T-cell (primary cell): Measurements from ENCODE around the gene NFIA. TPM values are rescaled to one million over a fixed set of nuclear protein-coding genes. Genes with fewer than 3 reads are reported as not detected.

Experiments used
- ATAC-seq, 4 experiments: fragments of 200-7000 bp in 3 of 4; fragments of 150-1000 bp in 1 of 4; cut with Tn5 transposase; replicated peaks in 1 of 4; 1 replicate in 3 of 4; 2 replicates in 1 of 4; pipeline ENCODE4 v1.10.0; 2021; ENCODE audit warnings: moderate library complexity in 3 of 4, mild to moderate bottlenecking in 2 of 4, moderate number of reproducible peaks in 1 of 4
- CTCF ChIA-PET, 2 donors: fragments of 300-600 bp; sonication (Branson Sonifier 250); formaldehyde crosslinking; loops; one replicate each; lab custom pipeline; 2022; ENCODE audit warnings: antibody characterized with exemption in 2 of 2; lab: Charles Lee
- POLR2A ChIA-PET, 2 donors: fragments of 300-600 bp; sonication (Branson Sonifier 250); formaldehyde crosslinking; loops; one replicate each; lab custom pipeline; 2022; ENCODE audit warnings: antibody characterized with exemption in 2 of 2; lab: Charles Lee
- DNase-seq, 35 experiments: peaks; one replicate each; pipeline versions ENCODE4 v3.0.0 to v3.0.0-alpha.2; 2013 to 2023
- H3K27ac ChIP-seq: one replicate; pipeline ENCODE4 v1.5.1; 2013; ENCODE audit warnings: low read length
- H3K27me3 ChIP-seq, 2 experiments: replicated peaks in 1 of 2; 1 replicate in 1 of 2; 2 replicates in 1 of 2; pipeline versions ENCODE4 v1.6.1 to v1.7.0; 2013; ENCODE audit warnings: low read length in 1 of 2, mixed read lengths in 1 of 2; ENCODE audit not compliant: control insufficient read depth in 2 of 2, insufficient read depth in 2 of 2; ENCODE audit errors: extremely low read depth in 1 of 2
- H3K36me3 ChIP-seq, 2 donors: 1 replicate in 1 of 2; 2 replicates in 1 of 2; pipeline versions ENCODE4 v1.6.1 to v1.7.0; 2013; ENCODE audit warnings: low read length in 1 of 2; ENCODE audit not compliant: control insufficient read depth in 2 of 2, insufficient read depth in 1 of 2; ENCODE audit errors: extremely low read depth in 1 of 2
- H3K4me1 ChIP-seq, 2 experiments: 1 replicate in 1 of 2; 2 replicates in 1 of 2; pipeline versions ENCODE4 v1.6.1 to v1.7.0; 2013; ENCODE audit warnings: low read length in 2 of 2, mixed read lengths in 1 of 2; ENCODE audit not compliant: insufficient read depth in 2 of 2, control insufficient read depth in 1 of 2; ENCODE audit errors: extremely low read depth in 1 of 2
- H3K4me3 ChIP-seq, 2 donors: 1 replicate in 1 of 2; 2 replicates in 1 of 2; pipeline versions ENCODE4 v1.5.1 to v1.7.0; 2013; ENCODE audit warnings: mild to moderate bottlenecking in 2 of 2, low read length in 1 of 2, moderate library complexity in 1 of 2; ENCODE audit not compliant: control insufficient read depth in 1 of 2; ENCODE audit errors: extremely low read depth in 1 of 2
- H3K9me3 ChIP-seq: 2 replicates; pipeline ENCODE4 v1.7.0; 2013
- H3K27ac Mint-ChIP-seq, 2 donors: one replicate each; pipeline ENCODE4 v1.8.0; 2020 to 2021; ENCODE audit warnings: mild to moderate bottlenecking in 2 of 2, mixed read lengths in 2 of 2
- H3K27me3 Mint-ChIP-seq, 2 donors: one replicate each; pipeline ENCODE4 v1.8.0; 2021 to 2022; ENCODE audit warnings: mixed read lengths in 2 of 2
- H3K36me3 Mint-ChIP-seq: one replicate; pipeline ENCODE4 v1.8.0; 2021; ENCODE audit warnings: mixed read lengths
- H3K4me1 Mint-ChIP-seq, 3 donors: one replicate each; pipeline ENCODE4 v1.8.0; 2020 to 2022; ENCODE audit warnings: mixed read lengths in 3 of 3, mild to moderate bottlenecking in 1 of 3
- H3K4me3 Mint-ChIP-seq, 3 donors: one replicate each; pipeline ENCODE4 v1.8.0; 2020 to 2022; ENCODE audit warnings: mild to moderate bottlenecking in 3 of 3, mixed read lengths in 3 of 3, moderate library complexity in 3 of 3
- H3K9me3 Mint-ChIP-seq, 3 donors: one replicate each; pipeline ENCODE4 v1.8.0; 2020 to 2022; ENCODE audit warnings: mixed read lengths in 3 of 3
- WGBS: methylation state at CpG from one replicate; pipeline ENCODE4 v1.1.5; 2013; ENCODE audit warnings: missing lambda C conversion rate; ENCODE audit not compliant: insufficient coverage; 5-methylcytosine and 5-hydroxymethylcytosine counted together
- total RNA-seq, 35 experiments: library from RNA in 6 of 35; stranded (reverse) in 6 of 35; fragments of 120-200 nt in 1 of 35; gene quantifications; one replicate each; pipeline versions ENCODE4 v1.2.1 to v1.2.4 and lab custom pipeline; 2013 to 2026

NFIA gene
- total RNA-seq, 5 donors from 2014 or later (not counting 1 experiment from before 2014, with no cell fraction given) = 5.1 to 10.1 (median 7.1) TPM

- no peak for DNase-seq
- H3K27me3 ChIP-seq = no peaks in the 10 kb centered on the region
- no peak for ATAC-seq
- CTCF ChIA-PET = no interaction called here
- POLR2A ChIA-PET = interaction anchor here in 1 of 2 donors (0.7 kb wide), 1 partner anchor 310 kb away, joined by 4 read pairs; no protein-coding TSS in a partner anchor
- Mint-ChIP-seq H3K36me3 (no peaks in the 10 kb centered on the region), H3K4me3 (no peak overlapping the region), H3K27me3 (peaks cover 4 to 5% of the 10 kb centered on the region in 2 donors), H3K9me3 (no peaks in the 10 kb centered on the region), H3K27ac (no peak overlapping the region), H3K4me1 (peaks cover 5 to 13% (median 6%) of the 10 kb centered on the region in 3 donors)
- no peaks in the 10 kb centered on the region for H3K4me1 ChIP-seq
- no peak overlapping the region for H3K4me3 ChIP-seq
- WGBS = 67% methylated on average over 2 of the region's 4 CpGs
- H3K36me3 ChIP-seq = no peaks in the 10 kb centered on the region
- H3K27ac ChIP-seq = no peak overlapping the region
- no peaks in the 10 kb centered on the region for H3K9me3 ChIP-seq
Measured at GRCh38 chr1:61133335-61134019, 51.1 kb downstream of the NFIA start.

DNA sequence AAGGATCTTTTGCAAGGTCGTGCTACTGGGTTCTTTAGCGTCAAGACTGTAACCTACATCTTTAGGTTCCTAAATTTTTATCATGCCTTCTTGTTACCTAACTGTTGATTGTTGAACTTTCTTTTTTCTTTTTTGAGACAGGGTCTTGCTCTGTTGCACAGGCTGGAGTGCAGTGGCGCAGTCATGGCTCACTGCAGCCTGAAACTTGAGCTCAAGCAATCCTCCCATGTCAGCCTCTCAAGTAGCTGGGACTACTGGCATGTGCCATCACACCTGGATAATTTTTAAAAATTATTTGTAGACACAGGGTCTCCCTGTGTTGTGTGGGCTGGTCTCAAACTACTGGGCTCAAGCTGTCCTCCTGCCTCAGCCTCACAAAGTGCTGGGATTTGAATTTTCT is 52.9 kb downstream of the NFIA start:
- H3K27ac Mint-ChIP-seq = no peak overlapping the region
- Histone ChIP-seq H3K9me3 (no peaks in the 10 kb centered on the region), H3K27me3 (no peaks in the 10 kb centered on the region), H3K4me3 (no peak overlapping the region), H3K36me3 (no peaks in the 10 kb centered on the region), H3K4me1 (no peaks in the 10 kb centered on the region), H3K27ac (no peak overlapping the region)
- no peak for ATAC-seq
- no peaks in the 10 kb centered on the region for H3K36me3 Mint-ChIP-seq
- H3K9me3 Mint-ChIP-seq = no peaks in the 10 kb centered on the region
- no peak for DNase-seq
- peaks cover 5 to 13% (median 6%) of the 10 kb centered on the region in 3 donors for H3K4me1 Mint-ChIP-seq
- WGBS = no CpG with 5 or more reads among the region's 3 CpGs
- peaks cover 4 to 5% of the 10 kb centered on the region in 2 donors for H3K27me3 Mint-ChIP-seq
- POLR2A ChIA-PET = no interaction called here
- H3K4me3 Mint-ChIP-seq = no peak overlapping the region
- CTCF ChIA-PET = no interaction called here

GRCh38 chr1:61138305-61138704 is 55.9 kb downstream of the NFIA start:
- Histone ChIP-seq H3K27me3 (no peaks in the 10 kb centered on the region), H3K4me1 (no peaks in the 10 kb centered on the region), H3K27ac (no peak overlapping the region), H3K4me3 (no peak overlapping the region), H3K9me3 (no peaks in the 10 kb centered on the region), H3K36me3 (no peaks in the 10 kb centered on the region)
- no peak overlapping the region for H3K4me3 Mint-ChIP-seq
- H3K27ac Mint-ChIP-seq = no peak overlapping the region
- ChIA-PET POLR2A (no interaction called here), CTCF (no interaction called here)
- DNase-seq = no peak
- H3K4me1 Mint-ChIP-seq = no peaks in the 10 kb centered on the region
- no CpG with 5 or more reads among the region's 3 CpGs for WGBS
- peaks cover 0 to 5% of the 10 kb centered on the region in 2 donors for H3K27me3 Mint-ChIP-seq
- no peaks in the 10 kb centered on the region for H3K9me3 Mint-ChIP-seq
- no peaks in the 10 kb centered on the region for H3K36me3 Mint-ChIP-seq
- no peak for ATAC-seq

- H3K4me1 ChIP-seq = no peaks in the 10 kb centered on the region
- no peak overlapping the region for H3K27ac Mint-ChIP-seq
- ChIA-PET CTCF (interaction anchor here (0.6 to 0.7 kb wide), 2 partner anchors 147 to 303 kb away, joined by 3 to 13 read pairs; no protein-coding TSS in a partner anchor), POLR2A (interaction anchor here (0.7 kb wide), 2 partner anchors 39 to 615 kb away, joined by 5 to 8 read pairs; no protein-coding TSS in a partner anchor)
- H3K4me3 Mint-ChIP-seq = no peak overlapping the region
- DNase-seq (no peak), ATAC-seq (no peak)
- H3K9me3 Mint-ChIP-seq = no peaks in the 10 kb centered on the region
- no peak overlapping the region for H3K4me3 ChIP-seq
- no peaks in the 10 kb centered on the region for H3K27me3 ChIP-seq
- WGBS = 94% methylated on average over 8 of the region's 15 CpGs
- peaks cover 0 to 2% of the 10 kb centered on the region in 2 donors for H3K27me3 Mint-ChIP-seq
- no peaks in the 10 kb centered on the region for H3K9me3 ChIP-seq
- no peaks in the 10 kb centered on the region for H3K36me3 ChIP-seq
- no peaks in the 10 kb centered on the region for H3K36me3 Mint-ChIP-seq
- H3K4me1 Mint-ChIP-seq = no peaks in the 10 kb centered on the region
- H3K27ac ChIP-seq = no peak overlapping the region
Measured at GRCh38 chr1:61138921-61139774, 56.8 kb downstream of the NFIA start.

- no peaks in the 10 kb centered on the region for H3K9me3 Mint-ChIP-seq
- H3K36me3 Mint-ChIP-seq = no peaks in the 10 kb centered on the region
- H3K4me3 Mint-ChIP-seq = no peak overlapping the region
- Histone ChIP-seq H3K27ac (no peak overlapping the region), H3K27me3 (no peaks in the 10 kb centered on the region), H3K4me3 (no peak overlapping the region), H3K36me3 (no peaks in the 10 kb centered on the region), H3K4me1 (no peaks in the 10 kb centered on the region), H3K9me3 (no peaks in the 10 kb centered on the region)
- H3K27ac Mint-ChIP-seq = no peak overlapping the region
- ATAC-seq (no peak), DNase-seq (no peak)
- no peaks in the 10 kb centered on the region for H3K4me1 Mint-ChIP-seq
- no peaks in the 10 kb centered on the region for H3K27me3 Mint-ChIP-seq
- ChIA-PET CTCF (interaction anchor here (0.6 to 1.5 kb wide), 5 partner anchors 62 to 438 kb away, joined by 3 to 13 read pairs (median 3); no protein-coding TSS in a partner anchor), POLR2A (interaction anchor here (0.6 to 0.7 kb wide), 4 partner anchors 19 to 614 kb away, joined by 4 to 9 read pairs (median 6); no protein-coding TSS in a partner anchor)
- WGBS = no CpG with 5 or more reads among the region's 7 CpGs
Measured at GRCh38 chr1:61139775-61140549, 57.6 kb downstream of the NFIA start.

DNA sequence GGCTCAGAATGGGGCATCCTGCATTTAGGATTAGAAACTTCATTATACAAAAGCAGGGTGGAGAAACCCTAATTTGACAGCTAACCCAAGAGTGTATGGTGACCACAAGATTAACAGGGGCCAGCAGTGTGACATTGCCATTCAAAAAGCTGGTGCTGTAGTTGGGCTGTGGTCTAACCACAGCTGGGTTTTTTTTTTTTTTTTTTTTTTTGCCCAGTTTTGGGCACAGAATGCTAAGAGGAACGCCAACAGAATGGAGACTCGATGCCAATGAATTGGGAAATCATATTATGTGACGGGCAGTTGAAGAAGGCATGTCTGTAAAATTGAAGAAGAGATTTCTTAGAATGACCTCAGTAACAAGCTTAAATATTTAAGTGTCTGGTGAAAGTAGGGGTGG is 58.4 kb downstream of the NFIA start:
- H3K9me3 Mint-ChIP-seq = no peaks in the 10 kb centered on the region
- POLR2A ChIA-PET = interaction anchor here in 1 of 2 donors (0.6 kb wide), 2 partner anchors 20 to 63 kb away, joined by 4 to 6 read pairs; no protein-coding TSS in a partner anchor

More for the DNA sequence above, 58.4 kb downstream of the NFIA start:
- H3K27ac Mint-ChIP-seq = no peak overlapping the region
- Histone ChIP-seq H3K27ac (no peak overlapping the region), H3K4me1 (no peaks in the 10 kb centered on the region), H3K36me3 (no peaks in the 10 kb centered on the region), H3K4me3 (no peak overlapping the region), H3K27me3 (no peaks in the 10 kb centered on the region), H3K9me3 (no peaks in the 10 kb centered on the region)
- no peak overlapping the region for H3K4me3 Mint-ChIP-seq
- 100% methylated on average over 1 of the region's 3 CpGs for WGBS
- H3K4me1 Mint-ChIP-seq = no peaks in the 10 kb centered on the region
- ATAC-seq (no peak), DNase-seq (no peak)
- H3K27me3 Mint-ChIP-seq = no peaks in the 10 kb centered on the region
- H3K36me3 Mint-ChIP-seq = no peaks in the 10 kb centered on the region
- CTCF ChIA-PET = interaction anchor here in 1 of 2 donors (0.6 to 1.5 kb wide), 2 partner anchors 63 to 98 kb away, joined by 3 to 4 read pairs; no protein-coding TSS in a partner anchor
